Measurements from ENCODE around the gene FBXW10B. TPM values are rescaled to one million over a fixed set of nuclear protein-coding genes. Genes with fewer than 3 reads are reported as not detected.

Gene FBXW10B
- total RNA-seq, 1 experiment from 2014 or later: 1.5 TPM

DNA sequence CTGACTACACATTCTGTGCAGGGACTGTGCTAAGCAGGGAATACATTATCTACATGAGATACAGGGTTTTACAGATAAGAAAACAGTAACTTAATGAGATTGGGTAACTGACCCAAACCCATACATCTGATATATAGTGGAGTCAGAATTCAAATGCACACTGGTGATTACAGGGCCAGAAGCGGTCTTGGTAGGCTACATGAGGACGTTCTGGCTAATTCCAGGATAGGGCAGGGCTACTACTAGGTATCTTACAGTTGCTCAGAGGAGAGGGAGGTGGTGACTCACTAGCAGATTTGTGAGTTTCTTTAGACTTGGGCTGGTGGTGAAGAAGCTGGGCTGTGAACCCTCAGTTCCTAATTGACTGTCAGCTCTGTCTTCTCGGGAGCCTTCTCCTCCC is 43.2 kb upstream of the FBXW10B start:
- Histone ChIP-seq H3K9me3 (ENCODE audit: low read depth, low read length, poor library complexity, severe bottlenecking) (no peaks in the 10 kb centered on the region), H3K27ac (ENCODE audit: low read depth, low read length, poor library complexity, severe bottlenecking) (no peak overlapping the region), H3K36me3 (ENCODE audit: insufficient read depth, low read length, poor library complexity, severe bottlenecking) (no peaks in the 10 kb centered on the region), H3K4me3 (ENCODE audit: low read depth, low read length, poor library complexity, severe bottlenecking) (no peak overlapping the region), H3K4me1 (ENCODE audit: insufficient read depth, low read length, poor library complexity, severe bottlenecking) (no peaks in the 10 kb centered on the region), H3K27me3 (replicated peaks; ENCODE audit: insufficient read depth, low read depth, low read length, poor library complexity) (no peaks in the 10 kb centered on the region)
- TF ChIP-seq EZH2 (IDR thresholded peaks at IDR 0.05; ENCODE audit: borderline replicate concordance, low read depth, low read length, poor library complexity, severe bottlenecking): no peak
- TF ChIP-seq, protein P1, sequence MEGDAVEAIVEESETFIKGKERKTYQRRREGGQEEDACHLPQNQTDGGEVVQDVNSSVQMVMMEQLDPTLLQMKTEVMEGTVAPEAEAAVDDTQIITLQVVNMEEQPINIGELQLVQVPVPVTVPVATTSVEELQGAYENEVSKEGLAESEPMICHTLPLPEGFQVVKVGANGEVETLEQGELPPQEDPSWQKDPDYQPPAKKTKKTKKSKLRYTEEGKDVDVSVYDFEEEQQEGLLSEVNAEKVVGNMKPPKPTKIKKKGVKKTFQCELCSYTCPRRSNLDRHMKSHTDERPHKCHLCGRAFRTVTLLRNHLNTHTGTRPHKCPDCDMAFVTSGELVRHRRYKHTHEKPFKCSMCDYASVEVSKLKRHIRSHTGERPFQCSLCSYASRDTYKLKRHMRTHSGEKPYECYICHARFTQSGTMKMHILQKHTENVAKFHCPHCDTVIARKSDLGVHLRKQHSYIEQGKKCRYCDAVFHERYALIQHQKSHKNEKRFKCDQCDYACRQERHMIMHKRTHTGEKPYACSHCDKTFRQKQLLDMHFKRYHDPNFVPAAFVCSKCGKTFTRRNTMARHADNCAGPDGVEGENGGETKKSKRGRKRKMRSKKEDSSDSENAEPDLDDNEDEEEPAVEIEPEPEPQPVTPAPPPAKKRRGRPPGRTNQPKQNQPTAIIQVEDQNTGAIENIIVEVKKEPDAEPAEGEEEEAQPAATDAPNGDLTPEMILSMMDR (conservative IDR thresholded peaks at IDR 0.05; ENCODE audit: low read depth, low read length): no peak
- POLR2A ChIA-PET (ENCODE audit: low non-redundant PET): no interaction called here
- DNase-seq (ENCODE audit: low spot score): no peak
- intact Hi-C loops (cut with micrococcal nuclease; ENCODE audit: unreplicated experiment): no loop called here
- CTCF ChIA-PET: no interaction called here
- BruUV-seq (replicated peaks): no TSS peak

DNA sequence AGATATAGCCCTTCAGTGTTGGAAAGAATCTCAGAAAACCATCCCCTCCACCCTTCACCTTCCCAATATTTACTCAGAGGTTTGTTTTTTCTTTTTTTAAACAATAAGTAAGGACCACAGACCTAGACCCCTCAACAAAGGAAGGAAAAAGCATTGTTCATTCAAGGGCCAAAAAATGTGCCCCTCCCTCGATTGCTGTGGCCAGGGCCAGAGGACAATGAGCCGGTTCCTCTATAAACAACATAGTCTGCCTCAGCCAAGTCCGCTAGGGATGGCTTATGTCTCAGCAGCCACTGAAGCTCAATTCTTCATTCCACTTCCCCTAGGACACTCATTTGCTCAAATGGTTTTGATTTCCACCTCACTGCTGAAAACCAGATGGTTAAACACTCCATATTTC is 40.6 kb upstream of the FBXW10B start:
- Histone ChIP-seq H3K4me1 (ENCODE audit: insufficient read depth, low read length, poor library complexity, severe bottlenecking) (no peaks in the 10 kb centered on the region), H3K4me3 (ENCODE audit: low read depth, low read length, poor library complexity, severe bottlenecking) (no peak overlapping the region), H3K27me3 (replicated peaks; ENCODE audit: insufficient read depth, low read depth, low read length, poor library complexity) (no peaks in the 10 kb centered on the region), H3K36me3 (ENCODE audit: insufficient read depth, low read length, poor library complexity, severe bottlenecking) (no peaks in the 10 kb centered on the region), H3K27ac (ENCODE audit: low read depth, low read length, poor library complexity, severe bottlenecking) (no peak overlapping the region), H3K9me3 (ENCODE audit: low read depth, low read length, poor library complexity, severe bottlenecking) (no peaks in the 10 kb centered on the region)
- intact Hi-C loops (cut with micrococcal nuclease; ENCODE audit: unreplicated experiment): no loop called here
- no TSS peak for BruUV-seq (replicated peaks)
- TF ChIP-seq EZH2 (IDR thresholded peaks at IDR 0.05; ENCODE audit: borderline replicate concordance, low read depth, low read length, poor library complexity, severe bottlenecking): no peak
- TF ChIP-seq, protein P1 (conservative IDR thresholded peaks at IDR 0.05; ENCODE audit: low read depth, low read length): no peak
- DNase-seq (ENCODE audit: low spot score): no peak
- POLR2A ChIA-PET (ENCODE audit: low non-redundant PET): no interaction called here
- CTCF ChIA-PET: no interaction called here

DNA sequence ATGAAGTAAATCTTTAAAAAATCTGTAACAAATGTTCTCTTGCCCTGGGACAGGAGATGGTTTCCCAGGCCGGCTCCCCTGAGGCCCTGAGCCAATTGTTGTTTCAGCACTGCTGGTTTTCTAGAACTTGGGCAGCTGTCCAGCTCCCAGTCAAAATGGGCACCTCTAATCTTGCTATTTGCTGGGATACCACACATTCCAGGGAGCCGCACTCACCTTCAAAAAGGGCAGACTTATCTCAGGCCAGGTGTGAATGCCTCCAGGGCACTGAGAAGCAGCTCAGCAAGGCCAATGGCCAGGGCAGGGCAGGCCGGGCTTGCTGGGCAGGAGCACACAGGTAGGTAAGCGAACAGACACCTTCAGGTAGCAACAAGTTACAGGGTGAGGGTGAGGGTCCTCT is 40.2 kb upstream of the FBXW10B start:
- H3K36me3 ChIP-seq (ENCODE audit: insufficient read depth, low read length, poor library complexity, severe bottlenecking): no peaks in the 10 kb centered on the region
- intact Hi-C loops (cut with micrococcal nuclease; ENCODE audit: unreplicated experiment): no loop called here
- ChIA-PET CTCF (no interaction called here), POLR2A (ENCODE audit: low non-redundant PET) (no interaction called here)
- H3K4me3 ChIP-seq (ENCODE audit: low read depth, low read length, poor library complexity, severe bottlenecking): no peak overlapping the region
- no peak overlapping the region for H3K27ac ChIP-seq (ENCODE audit: low read depth, low read length, poor library complexity, severe bottlenecking)
- BruUV-seq (replicated peaks): no TSS peak
- H3K9me3 ChIP-seq (ENCODE audit: low read depth, low read length, poor library complexity, severe bottlenecking): no peaks in the 10 kb centered on the region
- no peak for DNase-seq (ENCODE audit: low spot score)
- TF ChIP-seq EZH2 (IDR thresholded peaks at IDR 0.05; ENCODE audit: borderline replicate concordance, low read depth, low read length, poor library complexity, severe bottlenecking): no peak
- TF ChIP-seq, protein P1 (conservative IDR thresholded peaks at IDR 0.05; ENCODE audit: low read depth, low read length): no peak
- no peaks in the 10 kb centered on the region for H3K4me1 ChIP-seq (ENCODE audit: insufficient read depth, low read length, poor library complexity, severe bottlenecking)
- no peaks in the 10 kb centered on the region for H3K27me3 ChIP-seq (replicated peaks; ENCODE audit: insufficient read depth, low read depth, low read length, poor library complexity)
